ENCODE results near the gene MECR.

MECR gene

GRCh38 chr1:29201595-29202051 is 29.1 kb downstream of the MECR start:
- DNase-seq, result no peak

GRCh38 chr1:29200906-29201594 is 29.7 kb downstream of the MECR start:
- no peak for DNase-seq

GRCh38 chr1:29197993-29198392 is 32.7 kb downstream of the MECR start:
- no peak for DNase-seq

GRCh38 chr1:29197590-29197924 is 33.2 kb downstream of the MECR start:
- peak; percentile 53 for DNase-seq

- no peak for DNase-seq
Observed at GRCh38 chr1:29196863-29197589, 33.7 kb downstream of the MECR start.

GRCh38 chr1:29195881-29196291 is 34.8 kb downstream of the MECR start:
- DNase-seq, result no peak

GRCh38 chr1:29193879-29194455 is 36.8 kb downstream of the MECR start:
- no peak for DNase-seq

GRCh38 chr1:29190718-29191117 is 40.0 kb downstream of the MECR start:
- no peak for DNase-seq

- DNase-seq, result no peak
Observed at GRCh38 chr1:29186707-29187106, 44.0 kb downstream of the MECR start.

GRCh38 chr1:29186252-29186651 is 44.5 kb downstream of the MECR start:
- DNase-seq, result peak; percentile 7

- no peak for DNase-seq
Observed at GRCh38 chr1:29183287-29183686, 47.4 kb downstream of the MECR start.

- peak; percentile 98 for DNase-seq
Observed at GRCh38 chr1:29181413-29182225, 49.1 kb downstream of the MECR start, which contains the start of gene SRSF4. Gene SRSF4, minus strand, starts transcription at chr1:29181900. Its CDS starts 148 bp downstream, at chr1:29181752.

- peak; percentile 74 for DNase-seq
Observed at GRCh38 chr1:29180497-29181412, 50.0 kb downstream of the MECR start.

GRCh38 chr1:29179641-29180184 is 51.0 kb downstream of the MECR start:
- DNase-seq, result no peak

GRCh38 chr1:29177022-29177705 is 53.6 kb downstream of the MECR start:
- no peak for DNase-seq

GRCh38 chr1:29176576-29176975 is 54.2 kb downstream of the MECR start:
- no peak for DNase-seq

GRCh38 chr1:29172415-29172939 is 58.3 kb downstream of the MECR start:
- no peak for DNase-seq

- no peak for DNase-seq
Observed at GRCh38 chr1:29171521-29171920, 59.2 kb downstream of the MECR start.

GRCh38 chr1:29171089-29171488 is 59.6 kb downstream of the MECR start:
- peak; percentile 86 for DNase-seq

- no peak for DNase-seq
Observed at GRCh38 chr1:29169976-29170375, 60.8 kb downstream of the MECR start.

GRCh38 chr1:29167904-29168303 is 62.8 kb downstream of the MECR start:
- DNase-seq, result no peak
